B cell (primary cell): ENCODE results near the gene EXD2.

Source experiments
- EZH2 ChIP-seq: IDR thresholded peaks from 2 replicates; pipeline ENCODE4 v1.6.1; 2012; ENCODE audit warnings: borderline replicate concordance, low read depth, mild to moderate bottlenecking, moderate library complexity, low read length; ENCODE audit not compliant: insufficient read depth, poor library complexity, severe bottlenecking
- TF ChIP-seq, protein P1 (sequence below): fragments of 200-600 bp; IDR thresholded peaks from one replicate; pipeline ENCODE4 v1.8.0; 2022; ENCODE audit warnings: antibody characterized with exemption, mild to moderate bottlenecking

DNA sequence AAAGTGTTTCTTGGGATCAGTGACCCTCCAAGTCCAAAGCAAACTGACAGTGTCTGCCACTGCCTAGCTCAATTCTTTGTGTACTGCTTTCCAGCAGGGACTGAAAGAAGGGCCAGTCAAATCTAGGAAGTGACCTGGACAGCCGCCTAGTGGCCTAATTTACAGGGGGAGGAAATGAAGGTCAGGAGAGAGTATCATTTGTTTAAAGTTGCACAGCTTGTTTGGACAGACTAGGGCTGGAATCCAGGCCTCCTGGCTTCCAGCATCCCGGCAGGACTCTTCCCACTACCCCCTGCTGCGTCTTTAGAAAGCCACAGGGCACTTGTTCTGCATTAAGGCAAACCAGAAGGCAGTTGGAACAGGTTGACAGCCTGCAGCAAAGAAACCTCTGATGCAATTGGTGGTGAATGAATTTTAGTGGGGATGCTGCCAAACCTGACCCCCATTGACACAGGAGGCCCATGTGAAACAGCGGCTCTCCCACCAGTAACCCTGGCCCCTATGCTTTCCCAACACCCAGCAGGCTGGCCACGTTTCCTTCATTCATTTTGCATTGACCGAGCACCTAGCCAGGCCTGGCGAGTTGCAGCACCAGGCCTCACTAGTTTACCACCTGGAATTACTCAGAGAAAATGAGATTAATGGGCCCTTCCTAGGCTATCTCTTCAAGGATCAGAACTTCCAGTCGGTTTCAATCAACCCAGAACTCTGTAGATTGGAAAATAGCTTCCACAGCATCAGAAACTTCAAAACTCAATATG, 96.9 kb downstream of the EXD2 start:
- no peak for TF ChIP-seq EZH2
- TF ChIP-seq, protein P1, sequence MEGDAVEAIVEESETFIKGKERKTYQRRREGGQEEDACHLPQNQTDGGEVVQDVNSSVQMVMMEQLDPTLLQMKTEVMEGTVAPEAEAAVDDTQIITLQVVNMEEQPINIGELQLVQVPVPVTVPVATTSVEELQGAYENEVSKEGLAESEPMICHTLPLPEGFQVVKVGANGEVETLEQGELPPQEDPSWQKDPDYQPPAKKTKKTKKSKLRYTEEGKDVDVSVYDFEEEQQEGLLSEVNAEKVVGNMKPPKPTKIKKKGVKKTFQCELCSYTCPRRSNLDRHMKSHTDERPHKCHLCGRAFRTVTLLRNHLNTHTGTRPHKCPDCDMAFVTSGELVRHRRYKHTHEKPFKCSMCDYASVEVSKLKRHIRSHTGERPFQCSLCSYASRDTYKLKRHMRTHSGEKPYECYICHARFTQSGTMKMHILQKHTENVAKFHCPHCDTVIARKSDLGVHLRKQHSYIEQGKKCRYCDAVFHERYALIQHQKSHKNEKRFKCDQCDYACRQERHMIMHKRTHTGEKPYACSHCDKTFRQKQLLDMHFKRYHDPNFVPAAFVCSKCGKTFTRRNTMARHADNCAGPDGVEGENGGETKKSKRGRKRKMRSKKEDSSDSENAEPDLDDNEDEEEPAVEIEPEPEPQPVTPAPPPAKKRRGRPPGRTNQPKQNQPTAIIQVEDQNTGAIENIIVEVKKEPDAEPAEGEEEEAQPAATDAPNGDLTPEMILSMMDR = no peak
